HepG2 (cell line): Measurements from ENCODE around the gene GGCT. TPM values are rescaled to one million over a fixed set of nuclear protein-coding genes. Genes with fewer than 3 reads are reported as not detected.
A peak's percentile ranks its signal among the peaks of the same experiment; 100 is the strongest.

Experiments
- ARNT2 ChIP-seq: sonication (generic); formaldehyde crosslinking; IDR thresholded peaks from 2 replicates; pipeline ENCODE4 v1.8.0; 2022; ENCODE audit warnings: mild to moderate bottlenecking, low read depth, missing genetic modification reagents, moderate library complexity
- ELF4 ChIP-seq: sonication (generic); formaldehyde crosslinking; IDR thresholded peaks from 2 replicates; pipeline ENCODE4 v1.5.0; 2020; ENCODE audit warnings: missing genetic modification reagents, mild to moderate bottlenecking, moderate library complexity, borderline replicate concordance
- GTF2F1 ChIP-seq: fragments of 150-350 bp; IDR thresholded peaks from 2 replicates; pipeline ENCODE4 v1.6.1; 2014; ENCODE audit warnings: low read length
- ISL2 ChIP-seq: sonication (generic); formaldehyde crosslinking; IDR thresholded peaks from 2 replicates; pipeline ENCODE4 v1.5.0; 2020; ENCODE audit warnings: missing genetic modification reagents
- ISX ChIP-seq: sonication (generic); formaldehyde crosslinking; conservative IDR thresholded peaks from 2 replicates; pipeline ENCODE4 v1.5.0; 2020; ENCODE audit warnings: missing genetic modification reagents
- KLF13 ChIP-seq: sonication (generic); formaldehyde crosslinking; IDR thresholded peaks from 2 replicates; pipeline ENCODE4 v1.4.0; 2020; ENCODE audit warnings: mild to moderate bottlenecking, missing genetic modification reagents
- NFKB2 ChIP-seq: sonication (generic); formaldehyde crosslinking; IDR thresholded peaks from 2 replicates; pipeline ENCODE4 v1.4.0; 2020; ENCODE audit warnings: missing genetic modification reagents, borderline replicate concordance
- SMAD1 ChIP-seq: sonication (generic); formaldehyde crosslinking; IDR thresholded peaks from 2 replicates; pipeline ENCODE4 v1.4.0; 2020; ENCODE audit warnings: missing genetic modification reagents, low read depth, mild to moderate bottlenecking, borderline replicate concordance
- YY1 ChIP-seq: IDR thresholded peaks from 2 replicates; pipeline ENCODE4 v1.6.1; 2011; ENCODE audit warnings: low read length, low read depth, moderate library complexity, mild to moderate bottlenecking; ENCODE audit not compliant: insufficient read depth, insufficient replicate concordance
- ZMAT3 ChIP-seq: sonication (generic); formaldehyde crosslinking; conservative IDR thresholded peaks from 2 replicates; pipeline ENCODE4 v1.7.0; 2021; ENCODE audit warnings: missing genetic modification reagents
- polyA plus RNA-seq, 8 experiments: library from polyadenylated mRNA; depleted of rRNA in 3 of 8; stranded (reverse) in 7 of 8; unstranded in 1 of 8; fragments of >200 nt; fragmentation: Illumina TruSeq in 4 of 8; extraction: Trizol in 4 of 8; gene quantifications; 2 replicates each; pipeline versions ENCODE4 v1.2.1 to v1.2.3, GENCODE V29; 2011 to 2016; ENCODE audit warnings: low read depth in 4 of 8, missing spikeins in 1 of 8, mixed read lengths in 1 of 8; ENCODE audit not compliant: insufficient read depth in 1 of 8
- total RNA-seq, 5 experiments: library from RNA; depleted of rRNA; stranded (reverse); fragments of >200 nt; fragmentation: Illumina TruSeq; extraction: Trizol; gene quantifications; 2 replicates each; pipeline ENCODE4 v1.2.3, GENCODE V29; 2016; ENCODE audit warnings: low read depth in 1 of 5
- TF ChIP-seq, protein P1 (sequence below): sonication (generic); formaldehyde crosslinking; conservative IDR thresholded peaks from 2 replicates; pipeline ENCODE4 v1.5.0; 2020; ENCODE audit warnings: missing genetic modification reagents
- TF ChIP-seq, protein P2 (sequence below): sonication (generic); formaldehyde crosslinking; conservative IDR thresholded peaks from 2 replicates; pipeline ENCODE4 v1.4.0; 2020; ENCODE audit warnings: missing genetic modification reagents
- TF ChIP-seq, protein P3 (sequence below): sonication (generic); formaldehyde crosslinking; IDR thresholded peaks from 2 replicates; pipeline ENCODE4 v1.8.0; 2022; ENCODE audit warnings: missing genetic modification reagents, mild to moderate bottlenecking, inconsistent platforms, borderline replicate concordance
- TF ChIP-seq, protein P4 (sequence below): sonication (generic); formaldehyde crosslinking; IDR thresholded peaks from 2 replicates; pipeline ENCODE4 v1.5.1; 2020; ENCODE audit warnings: mild to moderate bottlenecking, missing genetic modification reagents, borderline replicate concordance

GGCT gene
- total and polyA plus RNA-seq, 2 of the 13 experiments (the other 11 are each of a cell fraction or from before 2014, with no cell fraction given) = 19.5 to 78.3 TPM

DNA sequence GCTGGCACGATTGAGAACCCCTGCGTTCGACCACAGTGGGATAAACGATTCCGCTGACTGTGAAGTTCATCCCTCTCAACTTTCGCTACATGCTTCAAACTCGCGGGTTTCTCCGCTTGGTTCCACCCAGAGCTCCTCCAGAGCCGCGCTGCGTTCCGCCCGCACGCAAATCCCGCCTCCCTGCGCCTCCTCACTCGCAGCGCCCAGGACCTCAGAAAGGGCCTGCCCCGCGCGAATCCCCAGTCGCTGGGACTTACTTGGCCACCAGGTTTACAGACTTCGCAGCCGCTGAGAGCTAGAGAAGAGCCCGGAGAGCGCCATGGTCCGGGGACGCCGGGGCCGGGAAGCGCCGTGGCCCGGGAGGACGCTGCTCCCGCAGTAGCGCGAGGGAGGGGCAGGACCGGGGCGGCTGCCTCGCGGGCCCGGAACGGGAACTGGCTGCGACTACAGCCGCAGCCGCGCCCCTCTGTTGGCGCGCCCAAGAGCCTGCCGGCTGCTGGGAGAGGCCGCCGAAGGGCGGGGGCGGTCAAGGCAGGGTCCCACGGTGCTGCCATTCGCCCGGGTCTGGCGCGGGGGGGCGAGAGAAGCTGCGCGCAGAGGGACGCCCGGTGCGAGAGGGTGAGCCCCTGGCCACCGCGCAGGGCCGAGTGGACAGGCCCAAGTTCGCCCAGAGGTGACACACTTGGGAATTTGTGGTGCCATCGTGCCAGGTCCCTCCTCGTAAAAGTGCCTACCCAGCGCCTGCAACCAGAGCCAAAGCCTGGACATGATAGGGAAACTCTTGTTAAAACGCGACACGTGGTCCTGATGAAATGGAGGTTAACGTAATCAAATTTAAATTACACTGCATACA is 26.1 kb downstream of the GGCT start, which contains the start of gene NOD1 (continued):
- TF ChIP-seq ISX (CRISPR knock-in tag) = no peak
- TF ChIP-seq, protein P1, sequence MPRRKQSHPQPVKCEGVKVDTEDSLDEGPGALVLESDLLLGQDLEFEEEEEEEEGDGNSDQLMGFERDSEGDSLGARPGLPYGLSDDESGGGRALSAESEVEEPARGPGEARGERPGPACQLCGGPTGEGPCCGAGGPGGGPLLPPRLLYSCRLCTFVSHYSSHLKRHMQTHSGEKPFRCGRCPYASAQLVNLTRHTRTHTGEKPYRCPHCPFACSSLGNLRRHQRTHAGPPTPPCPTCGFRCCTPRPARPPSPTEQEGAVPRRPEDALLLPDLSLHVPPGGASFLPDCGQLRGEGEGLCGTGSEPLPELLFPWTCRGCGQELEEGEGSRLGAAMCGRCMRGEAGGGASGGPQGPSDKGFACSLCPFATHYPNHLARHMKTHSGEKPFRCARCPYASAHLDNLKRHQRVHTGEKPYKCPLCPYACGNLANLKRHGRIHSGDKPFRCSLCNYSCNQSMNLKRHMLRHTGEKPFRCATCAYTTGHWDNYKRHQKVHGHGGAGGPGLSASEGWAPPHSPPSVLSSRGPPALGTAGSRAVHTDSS = no peak
- 0 out of 2 replicates have a peak, but pooled peaks have one; percentile 23 for TF ChIP-seq SMAD1 (CRISPR knock-in tag)
- TF ChIP-seq ISL2 = no peak; the same call in 1 of the 2 replicates
- TF ChIP-seq ARNT2 (CRISPR knock-in tag) = no peak
- no peak for TF ChIP-seq GTF2F1
- TF ChIP-seq ELF4 (CRISPR knock-in tag) = peak; percentile 30; the same call in 1 of the 2 replicates
- peak; percentile 53 for TF ChIP-seq YY1
- TF ChIP-seq NFKB2 (CRISPR knock-in tag) = peak; percentile 44; the same call in 1 of the 2 replicates
- TF ChIP-seq, protein P2, sequence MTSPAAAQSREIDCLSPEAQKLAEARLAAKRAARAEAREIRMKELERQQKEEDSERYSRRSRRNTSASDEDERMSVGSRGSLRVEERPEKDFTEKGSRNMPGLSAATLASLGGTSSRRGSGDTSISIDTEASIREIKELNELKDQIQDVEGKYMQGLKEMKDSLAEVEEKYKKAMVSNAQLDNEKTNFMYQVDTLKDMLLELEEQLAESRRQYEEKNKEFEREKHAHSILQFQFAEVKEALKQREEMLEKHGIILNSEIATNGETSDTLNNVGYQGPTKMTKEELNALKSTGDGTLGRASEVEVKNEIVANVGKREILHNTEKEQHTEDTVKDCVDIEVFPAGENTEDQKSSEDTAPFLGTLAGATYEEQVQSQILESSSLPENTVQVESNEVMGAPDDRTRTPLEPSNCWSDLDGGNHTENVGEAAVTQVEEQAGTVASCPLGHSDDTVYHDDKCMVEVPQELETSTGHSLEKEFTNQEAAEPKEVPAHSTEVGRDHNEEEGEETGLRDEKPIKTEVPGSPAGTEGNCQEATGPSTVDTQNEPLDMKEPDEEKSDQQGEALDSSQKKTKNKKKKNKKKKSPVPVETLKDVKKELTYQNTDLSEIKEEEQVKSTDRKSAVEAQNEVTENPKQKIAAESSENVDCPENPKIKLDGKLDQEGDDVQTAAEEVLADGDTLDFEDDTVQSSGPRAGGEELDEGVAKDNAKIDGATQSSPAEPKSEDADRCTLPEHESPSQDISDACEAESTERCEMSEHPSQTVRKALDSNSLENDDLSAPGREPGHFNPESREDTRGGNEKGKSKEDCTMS = no peak
- TF ChIP-seq, protein P3, sequence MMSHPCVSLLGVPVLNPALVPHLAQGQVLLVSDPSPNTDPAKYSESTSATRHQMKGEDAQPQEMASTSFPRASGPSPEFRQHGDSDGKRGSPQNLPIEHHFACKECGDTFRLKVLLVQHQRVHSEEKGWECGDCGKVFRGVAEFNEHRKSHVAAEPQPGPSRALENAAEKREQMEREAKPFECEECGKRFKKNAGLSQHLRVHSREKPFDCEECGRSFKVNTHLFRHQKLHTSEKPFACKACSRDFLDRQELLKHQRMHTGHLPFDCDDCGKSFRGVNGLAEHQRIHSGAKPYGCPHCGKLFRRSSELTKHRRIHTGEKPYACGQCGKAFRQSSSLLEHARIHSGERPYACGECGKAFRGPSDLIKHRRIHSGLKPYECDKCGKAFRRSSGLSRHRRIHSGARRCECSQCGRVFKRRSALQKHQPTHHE (CRISPR knock-in tag) = no peak
- TF ChIP-seq, protein P4, sequence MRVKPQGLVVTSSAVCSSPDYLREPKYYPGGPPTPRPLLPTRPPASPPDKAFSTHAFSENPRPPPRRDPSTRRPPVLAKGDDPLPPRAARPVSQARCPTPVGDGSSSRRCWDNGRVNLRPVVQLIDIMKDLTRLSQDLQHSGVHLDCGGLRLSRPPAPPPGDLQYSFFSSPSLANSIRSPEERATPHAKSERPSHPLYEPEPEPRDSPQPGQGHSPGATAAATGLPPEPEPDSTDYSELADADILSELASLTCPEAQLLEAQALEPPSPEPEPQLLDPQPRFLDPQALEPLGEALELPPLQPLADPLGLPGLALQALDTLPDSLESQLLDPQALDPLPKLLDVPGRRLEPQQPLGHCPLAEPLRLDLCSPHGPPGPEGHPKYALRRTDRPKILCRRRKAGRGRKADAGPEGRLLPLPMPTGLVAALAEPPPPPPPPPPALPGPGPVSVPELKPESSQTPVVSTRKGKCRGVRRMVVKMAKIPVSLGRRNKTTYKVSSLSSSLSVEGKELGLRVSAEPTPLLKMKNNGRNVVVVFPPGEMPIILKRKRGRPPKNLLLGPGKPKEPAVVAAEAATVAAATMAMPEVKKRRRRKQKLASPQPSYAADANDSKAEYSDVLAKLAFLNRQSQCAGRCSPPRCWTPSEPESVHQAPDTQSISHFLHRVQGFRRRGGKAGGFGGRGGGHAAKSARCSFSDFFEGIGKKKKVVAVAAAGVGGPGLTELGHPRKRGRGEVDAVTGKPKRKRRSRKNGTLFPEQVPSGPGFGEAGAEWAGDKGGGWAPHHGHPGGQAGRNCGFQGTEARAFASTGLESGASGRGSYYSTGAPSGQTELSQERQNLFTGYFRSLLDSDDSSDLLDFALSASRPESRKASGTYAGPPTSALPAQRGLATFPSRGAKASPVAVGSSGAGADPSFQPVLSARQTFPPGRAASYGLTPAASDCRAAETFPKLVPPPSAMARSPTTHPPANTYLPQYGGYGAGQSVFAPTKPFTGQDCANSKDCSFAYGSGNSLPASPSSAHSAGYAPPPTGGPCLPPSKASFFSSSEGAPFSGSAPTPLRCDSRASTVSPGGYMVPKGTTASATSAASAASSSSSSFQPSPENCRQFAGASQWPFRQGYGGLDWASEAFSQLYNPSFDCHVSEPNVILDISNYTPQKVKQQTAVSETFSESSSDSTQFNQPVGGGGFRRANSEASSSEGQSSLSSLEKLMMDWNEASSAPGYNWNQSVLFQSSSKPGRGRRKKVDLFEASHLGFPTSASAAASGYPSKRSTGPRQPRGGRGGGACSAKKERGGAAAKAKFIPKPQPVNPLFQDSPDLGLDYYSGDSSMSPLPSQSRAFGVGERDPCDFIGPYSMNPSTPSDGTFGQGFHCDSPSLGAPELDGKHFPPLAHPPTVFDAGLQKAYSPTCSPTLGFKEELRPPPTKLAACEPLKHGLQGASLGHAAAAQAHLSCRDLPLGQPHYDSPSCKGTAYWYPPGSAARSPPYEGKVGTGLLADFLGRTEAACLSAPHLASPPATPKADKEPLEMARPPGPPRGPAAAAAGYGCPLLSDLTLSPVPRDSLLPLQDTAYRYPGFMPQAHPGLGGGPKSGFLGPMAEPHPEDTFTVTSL (CRISPR knock-in tag) = no peak
- peak; percentile 85 for TF ChIP-seq ZMAT3 (CRISPR knock-in tag)
- TF ChIP-seq KLF13 (CRISPR knock-in tag) = no peak
